HG03159 (cell line): ENCODE results near the gene ARIH2.
A peak's percentile ranks its signal among the peaks of the same experiment; 100 is the strongest.

Experiments
- ATAC-seq: cut with Tn5 transposase; IDR thresholded peaks from one replicate; pipeline ENCODE4 v1.9.1; 2021; ENCODE audit warnings: mild to moderate bottlenecking, moderate library complexity; ENCODE audit not compliant: unreplicated experiment

Gene ARIH2

GRCh38 chr3:48970586-48970985, 51.9 kb downstream of the ARIH2 start:
- ATAC-seq, result no peak

DNA sequence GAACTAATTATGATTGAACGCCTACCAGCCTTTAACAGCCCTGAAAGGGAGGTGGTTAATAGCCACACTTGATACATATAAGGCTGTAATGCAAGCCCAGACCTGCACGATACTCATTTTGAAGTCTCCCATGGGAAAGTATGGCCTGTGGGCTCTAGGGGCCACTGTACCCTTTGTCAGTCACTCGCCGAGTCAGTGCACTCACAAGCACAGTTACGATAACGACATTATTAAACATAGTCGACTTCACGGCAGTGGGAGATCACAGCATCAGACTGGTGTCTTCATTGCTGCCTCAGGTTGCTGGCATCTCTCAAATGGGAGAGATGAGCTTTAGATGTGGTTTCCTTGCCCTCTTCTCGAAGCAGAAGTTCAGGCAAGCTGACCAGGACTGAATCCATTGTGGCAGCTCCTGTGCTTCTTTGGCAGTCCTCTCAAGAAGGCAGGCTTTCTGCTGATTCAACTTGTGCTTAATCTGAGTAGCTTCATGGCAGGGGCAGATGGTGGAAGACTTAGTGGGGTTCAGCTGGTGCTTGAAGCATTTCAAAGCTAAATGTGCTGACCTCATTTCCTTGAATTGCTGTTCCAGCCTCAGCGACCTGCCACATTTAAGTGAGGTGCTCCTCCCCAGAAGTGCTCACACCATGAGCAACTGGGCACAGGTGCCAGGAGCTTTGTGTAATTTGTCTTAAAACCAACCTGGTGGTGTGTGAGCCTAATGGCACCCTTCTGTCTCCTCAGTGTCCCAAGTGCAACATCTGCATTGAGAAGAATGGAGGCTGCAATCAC, 55.6 kb downstream of the ARIH2 start:
- no peak for ATAC-seq

DNA sequence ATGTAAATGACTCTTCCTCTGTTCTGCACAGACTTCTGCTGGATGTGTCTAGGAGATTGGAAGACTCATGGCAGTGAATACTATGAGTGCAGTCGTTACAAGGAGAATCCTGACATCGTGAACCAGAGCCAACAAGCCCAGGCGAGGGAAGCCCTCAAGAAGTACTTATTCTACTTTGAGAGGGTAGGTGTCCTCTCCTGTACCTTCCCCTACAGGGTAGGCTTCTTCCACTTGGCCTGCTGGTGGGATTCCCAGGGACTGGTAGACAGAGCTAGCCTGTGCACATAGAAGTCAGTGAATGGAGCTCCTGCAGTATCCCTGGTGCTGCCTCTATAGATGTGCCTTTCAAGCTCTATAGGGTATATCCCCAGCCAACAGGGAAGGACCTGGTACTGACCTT, 60.8 kb downstream of the ARIH2 start:
- no peak for ATAC-seq

- no peak for ATAC-seq
These were observed 61.7 kb downstream of the ARIH2 start for GRCh38 chr3:48980295-48980694.

- ATAC-seq, result no peak
These were observed 63.4 kb downstream of the ARIH2 start for GRCh38 chr3:48982016-48982415.

DNA sequence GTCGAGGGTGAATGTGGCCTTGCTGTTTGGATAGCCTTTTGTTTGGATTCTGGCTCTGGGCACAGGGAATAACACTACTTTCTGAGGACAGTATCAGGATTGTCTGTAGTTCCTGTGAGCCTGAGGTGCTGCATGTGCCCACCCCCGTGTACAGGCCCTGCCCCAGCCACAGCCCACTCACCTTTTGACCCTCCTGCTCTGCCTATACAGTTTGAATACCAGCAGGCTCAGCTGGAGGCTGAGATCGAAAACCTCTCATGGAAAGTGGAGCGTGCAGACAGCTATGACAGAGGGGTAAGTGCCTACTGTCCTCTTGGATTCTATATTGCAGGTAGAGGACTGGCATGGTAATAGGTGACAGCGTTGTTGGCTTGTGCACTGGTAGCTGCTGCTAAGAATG, 64.0 kb downstream of the ARIH2 start:
- ATAC-seq, result no peak

- ATAC-seq, result no peak
These were observed 64.5 kb downstream of the ARIH2 start for GRCh38 chr3:48983096-48983495.

GRCh38 chr3:48984663-48985062, 66.0 kb downstream of the ARIH2 start:
- ATAC-seq, result no peak

DNA sequence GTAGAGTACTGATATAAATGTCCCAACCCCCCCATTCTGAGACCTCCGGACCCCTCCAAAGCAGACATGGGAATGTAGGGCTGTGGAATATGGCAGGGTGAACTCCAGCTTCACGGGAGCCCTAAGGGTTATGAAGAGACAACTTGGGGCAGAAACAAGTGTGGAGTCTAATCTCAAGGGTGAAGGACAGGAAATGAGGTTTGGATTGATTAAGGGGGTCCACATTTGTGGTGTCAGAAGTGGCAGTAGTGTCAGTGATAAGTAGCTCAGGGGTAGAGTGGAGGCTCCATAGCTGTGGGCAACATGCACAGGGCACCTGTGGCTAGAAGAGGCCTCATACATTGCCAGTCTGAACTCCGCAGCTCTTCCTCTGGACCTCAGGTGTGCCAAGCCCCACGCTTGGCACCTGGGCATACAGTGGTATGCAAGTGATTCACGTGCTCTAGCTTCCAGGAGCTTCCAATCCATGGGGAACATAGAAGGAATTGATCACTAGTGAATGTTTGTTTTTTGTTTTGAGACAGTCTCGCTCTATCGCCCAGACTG, 67.3 kb downstream of the ARIH2 start:
- ATAC-seq, result no peak

- ATAC-seq, result no peak
These were observed 70.6 kb downstream of the ARIH2 start for GRCh38 chr3:48989126-48989795.

DNA sequence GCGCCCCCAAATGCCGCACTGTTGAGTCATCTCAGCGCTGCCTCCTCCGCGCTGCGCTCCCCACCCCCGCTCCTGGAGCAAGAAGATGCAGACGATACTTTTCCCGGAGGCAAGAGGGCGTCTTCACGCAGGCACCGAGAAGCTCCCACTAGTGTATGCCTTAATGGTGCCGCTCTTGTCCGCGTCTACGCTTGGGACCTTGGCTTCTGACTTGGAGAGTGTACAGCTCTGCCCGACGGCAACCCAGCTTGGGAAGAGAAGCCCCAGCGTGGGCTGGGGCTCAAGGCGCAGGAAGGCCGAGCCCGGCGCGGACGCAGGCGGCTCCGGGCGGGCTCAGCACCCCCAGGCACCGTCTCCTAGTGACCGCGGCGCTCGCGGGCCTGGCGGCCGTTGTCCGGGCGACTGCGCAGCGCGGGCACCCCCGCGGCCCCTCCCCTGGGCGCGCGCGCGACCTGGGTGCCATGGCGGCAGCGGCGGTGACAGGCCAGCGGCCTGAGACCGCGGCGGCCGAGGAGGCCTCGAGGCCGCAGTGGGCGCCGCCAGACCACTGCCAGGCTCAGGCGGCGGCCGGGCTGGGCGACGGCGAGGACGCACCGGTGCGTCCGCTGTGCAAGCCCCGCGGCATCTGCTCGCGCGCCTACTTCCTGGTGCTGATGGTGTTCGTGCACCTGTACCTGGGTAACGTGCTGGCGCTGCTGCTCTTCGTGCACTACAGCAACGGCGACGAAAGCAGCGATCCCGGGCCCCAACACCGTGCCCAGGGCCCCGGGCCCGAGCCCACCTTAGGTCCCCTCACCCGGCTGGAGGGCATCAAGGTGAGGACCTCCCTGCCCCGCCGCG, 71.4 kb downstream of the ARIH2 start, which contains the start of gene P4HTM:
TSS of gene P4HTM (plus strand) at position 446 of the 840 bp plus-strand sequence. CDS start at position 462, 16 bp downstream.
- peak; percentile 49 for ATAC-seq

DNA sequence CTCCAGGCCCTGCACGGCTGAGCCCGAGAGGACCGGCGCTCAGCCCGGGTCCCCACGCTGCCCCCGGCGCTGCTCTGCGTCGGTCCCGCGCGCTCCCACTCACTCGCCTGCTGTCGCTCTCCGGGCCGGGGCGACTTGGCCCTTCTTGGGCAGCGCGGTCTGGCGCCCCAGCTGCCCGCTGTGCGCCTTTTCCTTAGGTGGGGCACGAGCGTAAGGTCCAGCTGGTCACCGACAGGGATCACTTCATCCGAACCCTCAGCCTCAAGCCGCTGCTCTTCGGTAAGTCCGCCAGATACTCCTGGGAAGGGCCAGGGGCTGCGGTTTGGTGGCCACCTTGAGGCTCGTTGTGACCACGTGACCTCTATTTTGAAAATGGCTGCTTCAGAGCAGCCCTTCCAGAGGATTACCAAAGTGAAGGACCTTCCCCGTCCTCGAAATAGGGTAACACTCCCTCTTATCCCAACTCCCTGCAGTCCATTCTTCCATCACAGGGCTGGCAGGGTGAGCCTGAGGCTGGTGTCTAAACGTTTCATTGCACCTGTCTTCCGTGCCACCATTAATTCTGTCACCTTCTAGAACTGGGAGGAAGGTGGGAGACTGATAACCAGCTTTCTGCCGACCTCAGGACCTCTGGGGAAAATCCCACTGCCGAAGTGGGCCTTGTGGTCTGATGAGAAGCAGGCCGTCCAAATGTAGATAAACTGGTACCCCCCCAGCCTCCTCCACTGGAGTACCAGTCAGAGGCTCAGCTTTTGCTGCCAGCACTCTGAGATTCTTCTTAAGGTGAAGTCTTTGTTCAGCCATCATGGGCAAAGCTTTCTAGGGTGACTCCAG, 72.2 kb downstream of the ARIH2 start:
- ATAC-seq, result peak; percentile 4

GRCh38 chr3:48991851-48992545, 73.4 kb downstream of the ARIH2 start:
- no peak for ATAC-seq

- ATAC-seq, result no peak
These were observed 75.2 kb downstream of the ARIH2 start for GRCh38 chr3:48993834-48994233.

DNA sequence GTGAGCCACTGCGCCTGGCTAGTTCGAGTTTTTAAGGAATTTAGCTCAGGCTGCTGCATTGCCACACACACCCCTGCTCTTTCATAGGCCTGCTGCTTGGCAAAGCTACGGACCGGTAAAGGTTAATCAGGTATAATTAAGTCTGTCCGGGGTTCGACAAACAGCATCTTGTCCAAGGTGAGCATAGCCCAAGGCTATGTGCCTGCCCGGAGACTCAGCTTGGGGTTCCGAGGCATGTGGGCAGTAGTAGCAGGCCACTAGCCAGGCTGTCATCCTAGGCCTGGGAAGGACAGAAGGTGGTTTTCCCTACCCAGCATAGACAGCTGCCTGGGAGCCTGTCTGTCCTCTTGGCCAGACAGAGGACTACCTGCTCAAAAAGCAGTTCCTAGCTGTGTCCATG, 78.0 kb downstream of the ARIH2 start:
- ATAC-seq, result no peak

GRCh38 chr3:48997102-48997635, 78.5 kb downstream of the ARIH2 start:
- ATAC-seq, result no peak

DNA sequence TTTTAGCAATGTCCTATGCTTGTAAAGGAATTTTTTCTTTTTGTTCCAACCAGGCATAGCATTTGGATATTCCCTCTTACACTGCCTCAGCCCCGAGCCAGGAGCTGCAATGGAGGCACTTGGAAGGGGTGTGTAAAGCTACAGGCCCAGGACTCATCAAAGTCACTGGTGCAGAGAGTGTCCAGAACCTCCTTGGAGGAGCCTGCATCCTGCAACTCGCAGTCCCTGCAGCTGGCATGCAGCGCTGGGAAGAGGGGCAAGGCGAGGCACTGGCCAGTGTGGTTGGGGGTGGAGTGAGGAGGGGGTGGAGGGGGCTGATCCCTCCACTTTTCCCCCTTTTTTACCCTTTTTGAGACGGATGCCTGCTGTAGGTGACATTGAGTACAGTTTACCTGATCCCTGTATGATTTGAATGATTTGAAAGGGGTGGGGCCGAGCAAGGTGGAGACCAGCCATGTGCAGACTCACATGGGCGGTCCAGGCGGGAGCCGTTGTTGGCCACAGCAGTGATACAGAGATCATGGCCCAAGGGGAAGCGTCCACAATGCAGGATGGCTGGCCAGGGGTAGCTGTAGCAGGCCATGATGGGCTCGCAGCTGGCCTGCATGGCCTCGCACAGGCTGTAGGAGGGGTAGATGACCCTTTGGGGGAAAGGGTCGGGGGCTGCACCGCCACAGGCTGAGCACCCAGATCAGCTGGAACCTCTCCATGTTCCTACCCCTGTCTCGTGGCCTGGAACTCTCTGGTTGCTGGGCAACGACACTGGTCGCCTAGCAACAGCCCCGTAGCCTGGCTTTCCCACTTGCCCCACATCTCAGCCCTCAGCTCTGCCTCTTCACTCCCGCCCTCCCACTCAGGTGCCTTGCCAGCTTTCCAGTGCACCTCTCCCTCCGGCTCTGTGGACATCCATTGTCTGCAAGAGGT, 79.3 kb downstream of the ARIH2 start:
- ATAC-seq, result no peak

GRCh38 chr3:48999085-48999858, 80.6 kb downstream of the ARIH2 start:
- ATAC-seq, result no peak
